ENCODE results near the gene KCNAB1.
A peak's percentile ranks its signal among the peaks of the same experiment; 100 is the strongest.

GRCh38 chr3:156474560-156475389 lies 354.4 kb downstream of the KCNAB1 start:
- TF ChIP-seq EGR1 (IDR thresholded peaks at IDR 0.05; ENCODE audit: borderline replicate concordance in 1 of 2, low read depth in 2 of 2, low read length in 2 of 2) (no peak), NFYA (IDR thresholded peaks at IDR 0.05; ENCODE audit: borderline replicate concordance, low read depth, low read length) (no peak), FOS (IDR thresholded peaks at IDR 0.05; ENCODE audit: borderline replicate concordance, extremely low read depth, insufficient read length) (no peak), RFX5 (IDR thresholded peaks at IDR 0.05; ENCODE audit: low read depth, low read length) (no peak), CREB1 (IDR thresholded peaks at IDR 0.05; ENCODE audit: low read depth) (no peak), CEBPB (IDR thresholded peaks at IDR 0.05; ENCODE audit: borderline replicate concordance in 1 of 2, low read depth in 2 of 2, low read length in 2 of 2) (no peak), BCL3 (IDR thresholded peaks at IDR 0.05; ENCODE audit: borderline replicate concordance, insufficient read depth, low read depth, low read length, poor library complexity, severe bottlenecking) (no peak), BACH1 (IDR thresholded peaks at IDR 0.05; ENCODE audit: borderline replicate concordance) (no peak), POLR2A (IDR thresholded peaks at IDR 0.05; ENCODE audit: low read depth, low read length) (no peak), HDGF (IDR thresholded peaks at IDR 0.05) (no peak), TAF1 (IDR thresholded peaks at IDR 0.05; ENCODE audit: borderline replicate concordance, low read depth, low read length) (no peak)
- TF ChIP-seq, protein P1, sequence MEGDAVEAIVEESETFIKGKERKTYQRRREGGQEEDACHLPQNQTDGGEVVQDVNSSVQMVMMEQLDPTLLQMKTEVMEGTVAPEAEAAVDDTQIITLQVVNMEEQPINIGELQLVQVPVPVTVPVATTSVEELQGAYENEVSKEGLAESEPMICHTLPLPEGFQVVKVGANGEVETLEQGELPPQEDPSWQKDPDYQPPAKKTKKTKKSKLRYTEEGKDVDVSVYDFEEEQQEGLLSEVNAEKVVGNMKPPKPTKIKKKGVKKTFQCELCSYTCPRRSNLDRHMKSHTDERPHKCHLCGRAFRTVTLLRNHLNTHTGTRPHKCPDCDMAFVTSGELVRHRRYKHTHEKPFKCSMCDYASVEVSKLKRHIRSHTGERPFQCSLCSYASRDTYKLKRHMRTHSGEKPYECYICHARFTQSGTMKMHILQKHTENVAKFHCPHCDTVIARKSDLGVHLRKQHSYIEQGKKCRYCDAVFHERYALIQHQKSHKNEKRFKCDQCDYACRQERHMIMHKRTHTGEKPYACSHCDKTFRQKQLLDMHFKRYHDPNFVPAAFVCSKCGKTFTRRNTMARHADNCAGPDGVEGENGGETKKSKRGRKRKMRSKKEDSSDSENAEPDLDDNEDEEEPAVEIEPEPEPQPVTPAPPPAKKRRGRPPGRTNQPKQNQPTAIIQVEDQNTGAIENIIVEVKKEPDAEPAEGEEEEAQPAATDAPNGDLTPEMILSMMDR (IDR thresholded peaks at IDR 0.05 in 2 of 3, conservative IDR thresholded peaks at IDR 0.05 in 1 of 3; ENCODE audit: control insufficient read depth in 2 of 3, extremely low read depth in 1 of 3, insufficient read depth in 1 of 3, low read depth in 3 of 3, low read length in 3 of 3): peak; percentile 30 to 40 (median 35); a peak in 5 of 6 replicates
- TF ChIP-seq, protein P2, sequence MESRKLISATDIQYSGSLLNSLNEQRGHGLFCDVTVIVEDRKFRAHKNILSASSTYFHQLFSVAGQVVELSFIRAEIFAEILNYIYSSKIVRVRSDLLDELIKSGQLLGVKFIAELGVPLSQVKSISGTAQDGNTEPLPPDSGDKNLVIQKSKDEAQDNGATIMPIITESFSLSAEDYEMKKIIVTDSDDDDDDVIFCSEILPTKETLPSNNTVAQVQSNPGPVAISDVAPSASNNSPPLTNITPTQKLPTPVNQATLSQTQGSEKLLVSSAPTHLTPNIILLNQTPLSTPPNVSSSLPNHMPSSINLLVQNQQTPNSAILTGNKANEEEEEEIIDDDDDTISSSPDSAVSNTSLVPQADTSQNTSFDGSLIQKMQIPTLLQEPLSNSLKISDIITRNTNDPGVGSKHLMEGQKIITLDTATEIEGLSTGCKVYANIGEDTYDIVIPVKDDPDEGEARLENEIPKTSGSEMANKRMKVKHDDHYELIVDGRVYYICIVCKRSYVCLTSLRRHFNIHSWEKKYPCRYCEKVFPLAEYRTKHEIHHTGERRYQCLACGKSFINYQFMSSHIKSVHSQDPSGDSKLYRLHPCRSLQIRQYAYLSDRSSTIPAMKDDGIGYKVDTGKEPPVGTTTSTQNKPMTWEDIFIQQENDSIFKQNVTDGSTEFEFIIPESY (IDR thresholded peaks at IDR 0.05): no peak
